DND-41 (cell line): ENCODE data around the gene RILPL2.

Experiments
- EZH2 ChIP-seq: IDR thresholded peaks from 3 replicates; pipeline ENCODE4 v1.6.1; 2012; ENCODE audit warnings: borderline replicate concordance, low read depth, mild to moderate bottlenecking, moderate library complexity, low read length, inconsistent platforms; ENCODE audit not compliant: severe bottlenecking
- TF ChIP-seq, protein P1 (sequence below): IDR thresholded peaks from 2 replicates; pipeline ENCODE4 v1.5.1; 2012; ENCODE audit warnings: borderline replicate concordance, low read length, moderate library complexity, mild to moderate bottlenecking; ENCODE audit not compliant: poor library complexity, severe bottlenecking; ENCODE audit errors: extremely low read depth

DNA sequence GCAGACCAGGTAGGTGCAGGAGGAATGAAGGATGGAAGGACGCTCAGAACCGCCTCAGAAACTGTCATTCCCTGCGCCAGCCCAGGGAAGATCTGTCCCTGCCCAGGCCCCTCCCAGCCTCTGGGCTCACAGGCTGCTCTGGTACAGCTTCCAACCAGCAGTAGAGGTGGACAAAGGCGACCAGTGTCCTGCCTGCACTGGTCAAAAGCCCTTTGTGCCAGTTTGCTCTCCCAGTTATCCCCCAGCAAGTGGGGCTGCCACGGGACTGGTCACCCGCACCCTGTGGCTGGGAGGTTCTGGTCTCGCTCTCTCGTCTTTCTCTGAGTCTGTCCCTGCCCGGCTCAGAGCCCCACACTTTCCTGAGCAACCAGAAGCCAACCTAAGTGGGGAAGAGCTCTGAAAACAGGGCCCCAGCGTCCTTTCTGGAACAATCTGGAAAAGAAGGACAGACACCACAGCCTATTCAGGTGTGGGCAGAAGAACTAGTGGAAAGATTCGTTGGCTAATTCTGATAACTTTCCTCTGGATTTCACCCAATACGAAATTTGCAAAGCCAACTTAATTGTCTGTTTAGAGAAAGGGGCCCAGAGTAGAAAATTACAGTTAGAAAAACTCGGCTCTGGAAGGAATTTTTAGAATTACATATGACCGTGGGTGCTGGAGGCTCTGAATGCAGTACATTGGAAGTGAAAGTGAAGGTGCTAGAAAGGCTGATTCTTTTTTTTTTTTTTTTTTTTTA, 43.1 kb upstream of the RILPL2 start:
- TF ChIP-seq, protein P1, sequence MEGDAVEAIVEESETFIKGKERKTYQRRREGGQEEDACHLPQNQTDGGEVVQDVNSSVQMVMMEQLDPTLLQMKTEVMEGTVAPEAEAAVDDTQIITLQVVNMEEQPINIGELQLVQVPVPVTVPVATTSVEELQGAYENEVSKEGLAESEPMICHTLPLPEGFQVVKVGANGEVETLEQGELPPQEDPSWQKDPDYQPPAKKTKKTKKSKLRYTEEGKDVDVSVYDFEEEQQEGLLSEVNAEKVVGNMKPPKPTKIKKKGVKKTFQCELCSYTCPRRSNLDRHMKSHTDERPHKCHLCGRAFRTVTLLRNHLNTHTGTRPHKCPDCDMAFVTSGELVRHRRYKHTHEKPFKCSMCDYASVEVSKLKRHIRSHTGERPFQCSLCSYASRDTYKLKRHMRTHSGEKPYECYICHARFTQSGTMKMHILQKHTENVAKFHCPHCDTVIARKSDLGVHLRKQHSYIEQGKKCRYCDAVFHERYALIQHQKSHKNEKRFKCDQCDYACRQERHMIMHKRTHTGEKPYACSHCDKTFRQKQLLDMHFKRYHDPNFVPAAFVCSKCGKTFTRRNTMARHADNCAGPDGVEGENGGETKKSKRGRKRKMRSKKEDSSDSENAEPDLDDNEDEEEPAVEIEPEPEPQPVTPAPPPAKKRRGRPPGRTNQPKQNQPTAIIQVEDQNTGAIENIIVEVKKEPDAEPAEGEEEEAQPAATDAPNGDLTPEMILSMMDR: no peak
- TF ChIP-seq EZH2: no peak
